CD4-positive, alpha-beta T cell treated with Interleukin-1 beta for 1 hour (primary cell): ENCODE data around the gene BRD1.
"Not testable (repeated sequence)": the region's sequence is repeated elsewhere in the genome, so short reads cannot be mapped to it uniquely, and the experiment has no call there.

Source experiments
- DNase-seq, 2 donors: peaks; one replicate each; pipeline ENCODE4 v3.0.0-alpha.2; 2020 to 2022

Gene BRD1

GRCh38 chr22:49767355-49768062 is 60.2 kb downstream of the BRD1 start:
- peak; percentile 45 to 62 for DNase-seq

- DNase-seq, result no peak
These were observed 61.7 kb downstream of the BRD1 start for GRCh38 chr22:49765951-49766350.

DNA sequence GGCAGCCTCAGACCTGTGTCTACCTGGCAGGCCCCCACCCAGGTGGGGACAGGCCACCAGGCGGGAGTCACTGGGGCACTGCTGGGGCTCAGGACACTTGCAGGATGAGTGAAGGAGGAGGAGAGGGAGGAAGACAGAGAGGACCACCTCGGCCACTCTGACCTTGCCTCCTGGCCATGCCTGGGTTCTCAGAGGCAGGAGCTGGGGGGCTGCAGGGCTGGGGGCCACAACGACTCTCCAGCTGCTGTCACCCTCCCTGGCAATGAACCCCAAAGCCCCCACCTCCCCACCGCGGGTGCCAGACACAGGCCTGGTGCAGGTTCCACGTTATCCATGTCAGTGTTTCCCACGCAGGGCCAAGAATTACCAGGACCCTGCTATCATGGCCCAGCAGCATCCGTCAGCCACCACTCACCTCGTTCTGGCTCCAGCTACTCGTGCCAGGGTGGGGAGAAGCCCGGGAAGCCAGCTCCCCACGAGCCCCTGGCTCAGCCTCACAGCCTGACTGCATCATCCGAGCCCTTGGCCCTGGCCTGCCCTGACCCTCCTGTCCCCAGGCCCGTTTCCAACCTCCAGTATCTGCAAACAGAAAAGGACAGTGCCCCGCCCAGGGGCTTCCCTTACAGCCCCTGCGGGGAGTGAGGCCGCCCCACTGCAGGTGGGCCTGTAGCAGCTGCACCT is 62.4 kb downstream of the BRD1 start:
- DNase-seq, result no peak

DNA sequence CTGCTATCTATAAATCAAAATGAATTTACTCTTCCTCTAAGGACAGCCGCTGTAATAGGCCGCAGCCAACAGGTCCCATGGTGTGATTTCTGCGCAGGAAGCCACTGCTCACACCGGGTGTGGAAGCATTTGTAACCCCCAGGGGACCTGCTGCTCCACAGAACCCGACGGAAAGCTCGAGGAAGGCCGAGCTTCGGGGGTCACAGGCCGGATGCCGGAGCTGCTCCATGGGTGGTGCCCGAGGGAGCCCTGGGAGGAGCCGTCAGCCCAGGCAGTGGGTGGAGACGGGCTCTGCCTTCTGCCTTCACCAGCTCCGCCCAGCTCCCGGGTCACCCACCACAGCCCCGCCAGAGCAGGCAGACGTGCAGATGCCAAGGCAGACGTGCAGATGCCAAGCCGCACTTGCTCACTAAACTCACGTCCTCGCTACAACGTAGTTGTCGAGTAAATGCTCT is 63.5 kb downstream of the BRD1 start:
- DNase-seq, result no peak

- DNase-seq, result no peak
These were observed 64.0 kb downstream of the BRD1 start for GRCh38 chr22:49763696-49764095.

- no peak for DNase-seq
These were observed 64.5 kb downstream of the BRD1 start for GRCh38 chr22:49763138-49763537.

DNA sequence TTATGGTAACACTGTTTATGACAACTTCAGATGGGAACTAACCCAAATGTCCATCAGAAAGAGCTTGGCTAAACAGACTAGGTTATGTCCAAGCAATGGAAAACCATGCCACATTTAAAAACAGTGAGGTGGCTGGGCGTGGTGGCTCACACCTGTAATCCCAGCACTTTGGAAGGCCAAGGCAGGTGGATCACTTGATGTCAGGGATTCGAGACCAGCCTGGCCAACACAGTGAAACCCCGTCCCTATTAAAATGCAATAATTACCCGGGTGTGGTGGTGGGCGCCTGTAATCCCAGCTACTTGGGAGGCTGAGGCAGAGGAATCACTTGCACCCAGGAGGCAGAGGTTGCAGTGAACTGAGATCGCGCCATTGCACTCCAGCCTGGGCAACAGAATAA is 65.1 kb downstream of the BRD1 start:
- DNase-seq, result not testable (repeated sequence)

DNA sequence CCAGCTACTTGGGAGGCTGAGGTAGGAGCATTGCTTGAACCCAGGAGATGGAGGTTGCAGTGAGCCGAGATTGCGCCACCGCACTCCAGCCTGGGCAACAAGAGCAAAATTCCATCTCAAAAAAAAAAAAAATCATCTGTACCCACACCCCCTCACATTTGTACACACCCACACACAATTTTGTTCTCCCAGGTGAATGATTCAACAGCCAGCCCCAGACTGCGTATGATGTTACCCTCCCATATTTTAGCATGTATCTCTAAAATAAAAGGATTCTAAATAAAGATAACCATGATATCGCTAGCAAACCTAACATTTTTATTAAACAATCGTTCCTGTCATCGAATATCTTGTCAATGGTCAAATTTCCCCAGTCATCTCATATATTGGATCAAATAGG is 65.8 kb downstream of the BRD1 start:
- DNase-seq, result no peak

GRCh38 chr22:49760630-49761571 is 66.8 kb downstream of the BRD1 start:
- DNase-seq, result no peak

DNA sequence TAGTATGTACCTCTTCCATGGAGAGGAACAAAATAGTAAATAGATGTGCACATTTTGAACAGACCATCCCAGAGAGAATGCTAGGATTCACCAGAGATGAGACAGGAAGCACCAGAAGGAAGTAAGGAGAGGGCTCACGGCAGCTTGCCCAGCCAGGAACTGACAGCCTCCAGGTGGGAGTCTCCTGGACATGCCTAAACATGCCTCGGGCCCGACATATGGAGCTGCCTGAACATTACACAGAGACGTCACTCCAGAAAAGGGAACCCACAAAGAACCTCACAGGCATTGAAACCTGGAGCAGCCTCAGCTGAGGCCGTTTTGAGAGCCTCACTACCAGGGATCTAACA is 67.4 kb downstream of the BRD1 start:
- no peak for DNase-seq

DNA sequence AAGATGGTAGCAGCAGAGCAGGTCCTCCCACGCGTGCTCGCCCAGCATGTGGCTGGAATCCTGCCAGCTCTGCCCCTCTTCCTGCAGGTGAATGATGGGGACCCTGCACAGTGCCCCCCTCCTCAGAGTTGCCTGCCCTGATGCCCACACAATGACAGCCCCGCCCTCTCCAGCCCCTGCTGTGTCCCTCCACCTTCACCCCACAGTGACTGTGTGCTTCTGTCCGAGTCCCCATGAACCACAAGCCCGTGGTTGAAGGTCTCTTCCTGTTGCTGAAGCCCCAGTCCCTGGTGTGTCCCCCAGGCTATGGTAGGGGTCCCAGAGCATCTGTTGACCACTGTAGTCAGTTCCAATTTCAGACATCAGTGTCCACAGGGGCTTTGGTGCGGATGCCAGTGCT is 71.0 kb downstream of the BRD1 start:
- no peak for DNase-seq

- no peak for DNase-seq
These were observed 71.5 kb downstream of the BRD1 start for GRCh38 chr22:49756201-49756600.

DNA sequence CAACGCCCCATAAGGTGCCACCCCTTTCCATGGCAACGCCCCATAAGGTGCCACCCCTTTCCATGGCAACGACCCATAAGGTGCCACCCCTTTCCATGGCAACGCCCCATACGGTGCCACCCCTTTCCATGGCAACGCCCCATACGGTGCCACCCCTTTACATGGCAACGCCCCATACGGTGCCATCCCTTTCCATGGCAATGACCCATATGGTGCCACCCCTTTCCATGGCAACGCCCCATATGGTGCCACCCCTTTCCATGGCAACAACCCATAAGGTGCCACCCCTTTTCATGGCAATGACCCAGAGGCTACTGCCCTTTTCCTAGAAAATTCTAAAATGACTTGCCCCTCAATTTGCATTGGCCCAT is 72.1 kb downstream of the BRD1 start:
- DNase-seq, result no peak

DNA sequence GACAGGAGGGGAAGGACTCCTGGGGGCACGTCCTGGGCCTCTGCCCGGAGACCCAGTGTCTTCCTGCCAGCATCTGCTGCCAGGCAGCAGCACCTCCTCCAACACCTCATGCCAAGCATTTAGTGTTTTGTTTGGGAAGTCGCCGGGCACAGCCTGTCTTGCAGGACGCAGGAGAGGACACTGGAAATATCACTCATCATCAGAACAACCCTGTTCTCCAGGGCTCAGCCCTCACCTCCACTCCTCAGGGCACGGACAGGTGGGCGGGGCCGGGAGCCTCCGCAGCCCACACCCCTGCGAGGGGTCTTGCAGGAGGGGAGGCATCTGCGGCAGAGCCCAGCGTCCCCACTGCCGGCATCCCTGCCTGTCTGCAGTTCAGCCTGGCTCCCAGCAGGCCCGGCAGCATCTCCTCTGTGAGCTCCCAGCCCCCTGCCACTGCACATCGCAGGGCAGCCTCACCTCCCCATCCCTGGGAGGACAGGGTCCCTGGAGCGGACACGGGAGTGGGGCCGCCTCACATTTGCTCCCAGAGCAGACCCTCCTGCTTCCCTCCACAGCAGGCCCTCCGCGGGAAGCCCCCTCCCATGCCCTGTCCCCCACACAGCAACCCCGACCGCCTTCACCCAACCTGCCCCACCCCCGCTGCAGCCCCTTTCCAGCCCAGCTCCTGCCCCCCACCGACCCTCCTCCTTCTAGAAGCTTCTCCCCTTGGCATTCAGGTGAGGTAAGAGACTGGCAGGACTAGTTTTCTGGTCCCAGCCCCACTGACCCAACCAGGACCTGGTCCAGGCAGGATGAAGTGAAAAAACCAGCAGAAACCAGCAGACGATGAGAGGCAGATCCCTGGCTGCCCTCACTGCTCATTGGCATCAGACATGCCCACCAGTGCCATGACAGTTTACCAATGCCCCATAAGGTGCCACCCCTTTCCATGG is 72.7 kb downstream of the BRD1 start:
- no peak for DNase-seq

- DNase-seq, result no peak
These were observed 73.5 kb downstream of the BRD1 start for GRCh38 chr22:49753961-49754695.

DNA sequence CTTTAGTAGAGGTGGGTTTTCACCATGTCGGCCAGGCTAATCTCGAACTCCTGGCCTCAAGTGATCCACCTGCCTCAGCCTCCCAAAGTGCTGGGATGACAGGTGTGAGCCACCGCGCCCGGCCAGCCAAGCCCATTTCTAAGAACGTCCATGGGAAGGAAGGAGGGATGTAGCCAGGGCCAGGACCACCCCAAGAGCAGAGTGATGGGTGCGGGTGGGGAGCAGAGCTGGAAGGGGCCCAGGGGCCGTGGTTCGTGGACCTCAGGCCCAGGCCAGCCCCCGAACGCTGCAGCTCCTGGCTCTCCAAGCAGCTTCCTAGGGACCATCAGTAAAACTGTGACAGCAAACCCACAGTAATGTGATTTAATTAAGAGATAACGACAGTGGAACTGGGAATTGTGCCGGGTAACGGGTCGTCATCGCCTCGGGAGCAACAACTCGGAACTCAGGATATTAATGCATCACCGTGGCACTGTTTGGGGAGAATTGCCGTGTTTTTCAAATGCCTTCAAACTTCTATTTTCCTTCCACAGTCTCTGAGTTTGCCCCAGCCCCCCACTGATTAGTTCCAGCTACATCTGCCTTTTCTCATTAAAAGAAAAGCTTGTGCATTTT is 74.3 kb downstream of the BRD1 start:
- no peak for DNase-seq

DNA sequence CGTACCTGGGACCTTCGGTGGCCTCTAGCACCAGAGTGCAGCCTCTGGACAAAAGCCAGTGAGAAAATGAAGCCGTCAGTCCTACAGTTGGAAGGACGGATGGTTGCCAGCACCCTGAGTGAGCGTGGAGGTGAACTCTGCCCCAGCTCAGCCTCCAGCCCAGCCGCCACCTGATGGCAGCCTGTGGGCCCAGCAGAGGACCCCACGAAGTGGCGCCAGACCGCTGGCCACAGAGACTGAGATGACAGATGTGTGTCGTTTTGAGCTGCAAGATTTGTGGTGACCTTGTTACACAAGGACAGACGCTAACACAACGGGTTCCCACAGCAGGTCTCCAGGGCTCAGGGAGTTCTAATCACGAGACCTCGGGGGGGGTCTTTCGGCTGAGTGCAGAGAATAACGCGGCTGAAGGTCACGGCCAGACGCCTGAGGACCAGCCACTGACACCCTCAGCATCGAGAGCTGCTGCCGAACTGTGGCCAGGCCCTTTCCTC is 75.0 kb downstream of the BRD1 start:
- no peak for DNase-seq

DNA sequence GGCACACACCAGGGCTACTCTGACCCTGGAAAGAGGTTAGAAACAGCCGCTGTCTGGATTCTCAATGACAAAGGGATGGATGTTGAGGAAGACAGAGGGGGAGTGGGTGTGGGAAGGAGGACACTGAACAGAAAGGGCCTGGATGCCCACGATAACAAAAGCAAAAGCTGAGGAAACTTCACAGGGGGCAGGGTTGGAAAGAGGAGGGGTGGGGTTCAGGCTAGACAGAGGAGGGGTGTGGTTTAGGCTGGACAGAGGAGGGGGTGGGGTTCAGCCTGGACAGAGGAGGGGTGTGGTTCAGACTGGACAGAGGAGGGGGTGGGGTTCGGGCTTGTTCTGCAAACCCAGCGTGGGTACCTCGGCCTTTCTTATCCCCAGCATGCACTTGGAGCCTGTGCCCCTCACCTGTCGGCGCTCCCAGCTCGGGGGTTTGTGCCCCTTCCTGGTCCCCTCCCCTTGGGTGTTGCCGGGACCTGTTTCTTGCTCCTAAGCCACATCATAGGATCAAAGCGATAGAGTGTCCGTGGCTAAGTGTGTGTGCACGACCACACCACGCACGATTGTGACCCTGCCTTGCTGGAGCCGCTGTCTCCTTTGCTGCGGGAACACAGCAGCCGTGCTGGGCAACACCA is 75.6 kb downstream of the BRD1 start:
- no peak for DNase-seq

DNA sequence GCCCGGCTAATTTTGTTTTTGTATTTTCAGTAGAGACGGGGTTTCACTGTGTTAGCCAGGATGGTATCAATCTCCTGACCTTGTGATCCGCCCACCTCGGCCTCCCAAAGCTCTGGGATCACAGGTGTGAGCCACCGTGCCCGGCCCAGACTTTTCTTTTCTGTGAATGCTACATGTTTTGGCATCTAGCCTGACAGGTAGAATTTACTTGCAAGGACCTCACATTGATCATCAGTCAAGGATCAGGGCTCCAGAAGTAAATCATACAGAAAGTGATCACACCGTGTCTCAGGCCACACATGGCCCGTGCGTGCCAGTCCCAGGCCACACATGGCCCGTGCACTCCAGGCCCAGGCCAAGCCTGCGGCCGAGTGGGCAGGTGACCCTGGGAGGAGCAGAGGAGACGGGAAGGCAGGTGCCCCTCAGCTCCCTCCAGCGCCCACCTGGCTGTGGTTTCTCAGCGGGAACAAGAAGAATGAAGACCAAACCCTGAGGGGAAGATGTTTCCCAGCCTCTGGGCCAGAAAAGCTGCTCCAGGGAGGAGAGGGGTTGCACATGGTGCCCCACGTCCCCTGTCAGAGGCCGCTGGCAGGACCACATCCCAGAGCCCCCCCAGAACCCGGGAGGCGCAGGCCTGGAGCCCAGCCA is 76.2 kb downstream of the BRD1 start:
- no peak for DNase-seq

- DNase-seq, result no peak
These were observed 77.7 kb downstream of the BRD1 start for GRCh38 chr22:49749885-49750510.
